KMS-11 (cell line): Measurements from ENCODE around the gene DYNLT1.

Experiments
- H2AFZ ChIP-seq: fragments of 200-600 bp; sonication (generic); 2 replicates; pipeline ENCODE4 v1.6.1; 2016; ENCODE audit warnings: antibody characterized with exemption, mixed run types, low read depth
- H3K27ac ChIP-seq: fragments of 200-600 bp; sonication (generic); 2 replicates; pipeline ENCODE4 v1.6.1; 2016; ENCODE audit warnings: mild to moderate bottlenecking, mixed run types
- H3K27me3 ChIP-seq: fragments of 200-600 bp; sonication (generic); 2 replicates; pipeline ENCODE4 v1.6.1; 2017; ENCODE audit warnings: mild to moderate bottlenecking, low read depth, mixed run types, moderate library complexity; ENCODE audit not compliant: insufficient read depth
- H3K36me3 ChIP-seq: fragments of 200-600 bp; sonication (generic); 2 replicates; pipeline ENCODE4 v1.6.1; 2017; ENCODE audit warnings: mild to moderate bottlenecking, mixed run types; ENCODE audit not compliant: insufficient read depth
- H3K4me1 ChIP-seq: fragments of 200-600 bp; sonication (generic); 2 replicates; pipeline ENCODE4 v1.6.1; 2016; ENCODE audit warnings: mild to moderate bottlenecking, low read depth, mixed run types; ENCODE audit not compliant: poor library complexity, severe bottlenecking
- H3K4me2 ChIP-seq: fragments of 200-600 bp; sonication (generic); 2 replicates; pipeline ENCODE4 v1.7.0; 2016; ENCODE audit warnings: mild to moderate bottlenecking, mixed run types
- H3K4me3 ChIP-seq: fragments of 200-600 bp; sonication (generic); IDR thresholded peaks from 2 replicates; pipeline ENCODE4 v1.6.1; 2017; ENCODE audit warnings: low read depth, low read length, mixed read lengths; ENCODE audit not compliant: insufficient read depth
- H3K79me2 ChIP-seq: fragments of 200-600 bp; sonication (generic); 2 replicates; pipeline ENCODE4 v1.6.1; 2016; ENCODE audit warnings: low read depth, mixed run types; ENCODE audit not compliant: insufficient read depth
- H3K9ac ChIP-seq: fragments of 200-600 bp; sonication (generic); 2 replicates; pipeline ENCODE4 v1.6.1; 2016; ENCODE audit warnings: mild to moderate bottlenecking, mixed run types
- H4K20me1 ChIP-seq: fragments of 200-600 bp; sonication (generic); 2 replicates; pipeline ENCODE4 v1.6.1; 2016; ENCODE audit warnings: mild to moderate bottlenecking, mixed run types; ENCODE audit not compliant: insufficient read depth
- TF ChIP-seq, protein P1 (sequence below): fragments of 200-600 bp; sonication (generic); conservative IDR thresholded peaks from 2 replicates; pipeline ENCODE4 v1.6.1; 2017; ENCODE audit warnings: low read depth, mild to moderate bottlenecking, antibody characterized with exemption, low read length, moderate library complexity, mixed read lengths

The DYNLT1 gene

DNA sequence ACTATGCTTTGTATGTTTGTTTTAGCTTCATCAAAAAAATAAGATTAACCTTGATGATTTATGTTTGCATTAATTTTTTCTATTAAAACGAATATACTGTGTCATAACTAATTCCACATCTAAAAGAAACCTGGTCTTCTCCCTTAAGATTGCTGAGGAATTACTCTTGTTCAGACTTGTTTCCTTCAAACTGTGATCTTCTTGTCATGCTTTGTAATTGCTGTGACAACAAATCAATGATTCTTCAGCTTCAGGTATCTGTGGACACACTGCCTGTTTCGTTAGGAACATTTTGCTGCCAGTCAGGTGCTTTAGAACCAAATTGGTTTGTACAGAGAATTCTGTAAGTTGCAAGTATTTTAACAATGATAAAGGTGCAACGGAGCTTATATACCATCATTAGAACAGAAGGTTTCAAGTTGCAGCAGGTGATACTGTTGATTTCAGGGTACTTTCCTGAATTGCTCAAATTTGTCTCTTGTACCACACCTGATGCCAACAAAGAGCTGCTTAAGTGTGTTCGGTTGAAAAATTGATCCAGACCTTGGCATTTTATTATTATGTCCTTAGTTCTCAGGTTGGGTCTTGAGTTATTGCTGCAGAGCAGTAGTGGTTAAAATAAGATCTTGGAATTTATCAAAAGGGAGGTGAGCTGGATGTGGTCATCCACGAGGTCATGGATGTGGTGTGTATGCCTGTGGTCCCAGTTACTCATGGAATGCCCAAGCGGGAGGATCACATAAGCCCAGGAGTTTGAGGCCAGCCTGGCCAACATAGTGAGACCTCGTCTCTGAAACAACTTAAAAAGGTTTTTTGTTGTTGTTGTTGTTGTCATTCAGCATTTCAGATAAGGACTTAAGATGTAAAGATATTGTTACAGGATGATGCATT is 24.8 kb upstream of the DYNLT1 start:
- H4K20me1 ChIP-seq = no peaks in the 10 kb centered on the region
- H3K27ac ChIP-seq = no peak overlapping the region

GRCh38 chr6:158668707-158669103 is 24.2 kb upstream of the DYNLT1 start:
- no peaks in the 10 kb centered on the region for H3K36me3 ChIP-seq
- no peaks in the 10 kb centered on the region for H3K79me2 ChIP-seq
- no peak overlapping the region for H2AFZ ChIP-seq
- H3K4me2 ChIP-seq = no peak overlapping the region
- H3K27ac ChIP-seq = no peak overlapping the region
- H4K20me1 ChIP-seq = no peaks in the 10 kb centered on the region
- no peaks in the 10 kb centered on the region for H3K27me3 ChIP-seq
- H3K4me1 ChIP-seq = no peaks in the 10 kb centered on the region
- TF ChIP-seq, protein P1, sequence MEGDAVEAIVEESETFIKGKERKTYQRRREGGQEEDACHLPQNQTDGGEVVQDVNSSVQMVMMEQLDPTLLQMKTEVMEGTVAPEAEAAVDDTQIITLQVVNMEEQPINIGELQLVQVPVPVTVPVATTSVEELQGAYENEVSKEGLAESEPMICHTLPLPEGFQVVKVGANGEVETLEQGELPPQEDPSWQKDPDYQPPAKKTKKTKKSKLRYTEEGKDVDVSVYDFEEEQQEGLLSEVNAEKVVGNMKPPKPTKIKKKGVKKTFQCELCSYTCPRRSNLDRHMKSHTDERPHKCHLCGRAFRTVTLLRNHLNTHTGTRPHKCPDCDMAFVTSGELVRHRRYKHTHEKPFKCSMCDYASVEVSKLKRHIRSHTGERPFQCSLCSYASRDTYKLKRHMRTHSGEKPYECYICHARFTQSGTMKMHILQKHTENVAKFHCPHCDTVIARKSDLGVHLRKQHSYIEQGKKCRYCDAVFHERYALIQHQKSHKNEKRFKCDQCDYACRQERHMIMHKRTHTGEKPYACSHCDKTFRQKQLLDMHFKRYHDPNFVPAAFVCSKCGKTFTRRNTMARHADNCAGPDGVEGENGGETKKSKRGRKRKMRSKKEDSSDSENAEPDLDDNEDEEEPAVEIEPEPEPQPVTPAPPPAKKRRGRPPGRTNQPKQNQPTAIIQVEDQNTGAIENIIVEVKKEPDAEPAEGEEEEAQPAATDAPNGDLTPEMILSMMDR = no peak
- H3K4me3 ChIP-seq = no peak overlapping the region
- no peak overlapping the region for H3K9ac ChIP-seq

More for the DNA sequence above, 24.8 kb upstream of the DYNLT1 start:
- Histone ChIP-seq H3K36me3 (no peaks in the 10 kb centered on the region), H3K4me3 (no peak overlapping the region), H3K4me2 (no peak overlapping the region), H3K27me3 (no peaks in the 10 kb centered on the region), H2AFZ (no peak overlapping the region), H3K4me1 (no peaks in the 10 kb centered on the region), H3K9ac (no peak overlapping the region), H3K79me2 (no peaks in the 10 kb centered on the region)
- TF ChIP-seq, protein P1 = no peak

GRCh38 chr6:158667360-158667981 is 22.9 kb upstream of the DYNLT1 start:
- Histone ChIP-seq H3K4me1 (no peaks in the 10 kb centered on the region), H3K27me3 (no peaks in the 10 kb centered on the region), H3K79me2 (no peaks in the 10 kb centered on the region), H3K4me3 (no peak overlapping the region), H4K20me1 (no peaks in the 10 kb centered on the region), H2AFZ (no peak overlapping the region), H3K27ac (no peak overlapping the region), H3K4me2 (no peak overlapping the region), H3K9ac (no peak overlapping the region), H3K36me3 (no peaks in the 10 kb centered on the region)
- TF ChIP-seq, protein P1 = no peak

GRCh38 chr6:158666628-158667359 is 22.3 kb upstream of the DYNLT1 start:
- no peak overlapping the region for H2AFZ ChIP-seq
- no peaks in the 10 kb centered on the region for H3K4me1 ChIP-seq
- no peaks in the 10 kb centered on the region for H3K27me3 ChIP-seq
- no peaks in the 10 kb centered on the region for H3K79me2 ChIP-seq
- no peak overlapping the region for H3K4me3 ChIP-seq
- H3K4me2 ChIP-seq = no peak overlapping the region
- no peak overlapping the region for H3K27ac ChIP-seq
- TF ChIP-seq, protein P1 = no peak
- no peaks in the 10 kb centered on the region for H4K20me1 ChIP-seq
- no peaks in the 10 kb centered on the region for H3K36me3 ChIP-seq
- H3K9ac ChIP-seq = no peak overlapping the region
